Uterus (tissue), 2 donors: Measurements from ENCODE around the gene CCSER2.

ENCODE experiments used
- CTCF ChIP-seq, 4 experiments: fragments of 200-600 bp in 2 of 4; fragments of 450-650 bp in 2 of 4; sonication (generic) in 2 of 4; IDR thresholded peaks; one replicate each; pipeline ENCODE4 v1.5.1; 2016 to 2019; ENCODE audit warnings: antibody characterized with exemption in 4 of 4, mild to moderate bottlenecking in 2 of 4, moderate library complexity in 1 of 4
- POLR2A ChIP-seq, 2 donors: fragments of 450-650 bp; IDR thresholded peaks; one replicate each; pipeline ENCODE4 v1.6.1; 2016; ENCODE audit warnings: antibody characterized with exemption in 2 of 2, mild to moderate bottlenecking in 1 of 2, moderate library complexity in 1 of 2

- no peak for TF ChIP-seq CTCF (IDR thresholded peaks at IDR 0.05)
- no peak for TF ChIP-seq POLR2A (IDR thresholded peaks at IDR 0.05)
Measured at GRCh38 chr10:84308021-84308420, 20.4 kb upstream of the CCSER2 start.
